ENCODE measurements around the gene BMP15.

Gene BMP15

DNA sequence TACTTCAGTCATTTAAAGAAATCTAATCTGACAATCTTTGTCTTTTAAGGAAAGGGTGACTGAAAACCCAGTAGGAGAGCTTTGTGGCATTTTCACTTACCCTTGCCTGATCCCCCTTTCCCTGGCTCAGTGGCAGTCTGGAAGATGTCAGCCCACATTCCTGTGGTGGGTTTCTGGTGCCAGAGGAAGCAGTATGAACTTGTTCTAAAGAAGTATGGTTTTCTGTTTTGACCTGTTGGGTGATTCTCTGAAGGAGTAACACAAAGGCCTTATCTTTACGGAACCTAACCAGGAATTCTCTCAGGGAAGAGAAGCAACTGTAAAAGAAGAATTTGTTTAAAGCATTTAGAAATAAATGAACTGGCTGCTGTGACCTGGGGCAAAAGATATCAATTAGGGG, 41.9 kb downstream of the BMP15 start:
- Histone ChIP-seq H3K4me3 (no peak overlapping the region), H3K36me3 (ENCODE audit: insufficient read depth, low read length) (no peaks in the 10 kb centered on the region), H3K9ac (ENCODE audit: insufficient read length) (no peak overlapping the region), H3K9me3 (ENCODE audit: low read depth, low read length) (peaks cover 8% of the 10 kb centered on the region; the same call in 1 of the 2 replicates), H3K27ac (no peak overlapping the region)
- no peak for DNase-seq (ENCODE audit: low read depth, low spot score)
- TF ChIP-seq FOXP2 (optimal IDR thresholded peaks at IDR 0.05; ENCODE audit: control extremely low read depth, extremely low read length, insufficient read depth) (no peak), EZH2 (IDR thresholded peaks at IDR 0.05) (no peak), POLR2AphosphoS5 (IDR thresholded peaks at IDR 0.05; ENCODE audit: borderline replicate concordance, low read depth, low read length) (no peak)

DNA sequence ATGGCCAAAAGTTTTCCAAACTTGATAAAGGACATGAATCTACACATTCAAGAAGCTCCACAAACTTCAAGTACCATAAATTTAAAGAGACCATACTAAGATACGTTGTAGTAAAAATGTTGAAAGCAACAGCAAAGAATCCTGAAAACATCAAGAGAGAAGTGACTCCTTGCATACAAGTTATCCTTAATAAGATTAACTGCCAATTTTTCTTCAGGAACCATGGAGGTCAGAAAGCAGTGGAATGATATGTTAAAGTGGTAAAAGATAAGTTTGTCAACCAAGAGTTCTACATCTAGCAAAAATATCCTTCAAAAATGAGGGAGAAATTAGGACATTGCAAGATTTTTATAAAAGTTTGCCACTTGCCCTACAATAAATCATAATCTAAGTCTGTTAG, 43.3 kb downstream of the BMP15 start:
- TF ChIP-seq POLR2AphosphoS5 (IDR thresholded peaks at IDR 0.05; ENCODE audit: borderline replicate concordance, low read depth, low read length) (no peak), EZH2 (IDR thresholded peaks at IDR 0.05) (no peak)
- H3K9ac ChIP-seq (ENCODE audit: insufficient read length) = no peak overlapping the region
- H3K27ac ChIP-seq = no peak overlapping the region
- H3K4me3 ChIP-seq = no peak overlapping the region
- peaks cover 8% of the 10 kb centered on the region; the same call in 1 of the 2 replicates for H3K9me3 ChIP-seq (ENCODE audit: low read depth, low read length)
- DNase-seq (ENCODE audit: low read depth, low spot score) = no peak
- no peaks in the 10 kb centered on the region for H3K36me3 ChIP-seq (ENCODE audit: insufficient read depth, low read length)

DNA sequence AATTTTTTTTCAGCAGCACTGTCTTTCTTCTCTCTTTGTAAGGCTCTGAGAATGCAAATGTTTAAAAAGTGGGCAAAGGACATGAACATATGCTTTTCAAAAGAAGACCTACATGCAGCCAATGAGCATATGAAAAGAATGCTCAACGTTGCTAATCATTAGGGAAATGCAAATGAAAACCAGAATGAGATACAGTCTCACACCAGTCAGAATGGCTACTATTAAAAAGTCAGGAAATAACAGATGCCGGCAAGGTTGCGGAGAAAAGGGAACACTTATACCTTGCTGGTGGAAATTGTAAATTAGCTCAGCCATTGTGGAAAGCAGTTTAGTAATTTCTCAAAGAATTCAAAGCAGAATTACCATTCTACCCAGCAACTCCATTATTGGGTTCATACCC, 51.6 kb downstream of the BMP15 start:
- Histone ChIP-seq H3K27ac (no peak overlapping the region), H3K36me3 (ENCODE audit: insufficient read depth, low read length) (no peaks in the 10 kb centered on the region), H3K9me3 (ENCODE audit: low read depth, low read length) (no peaks in the 10 kb centered on the region), H3K4me3 (no peak overlapping the region), H3K9ac (ENCODE audit: insufficient read length) (no peak overlapping the region)
- TF ChIP-seq EZH2 (IDR thresholded peaks at IDR 0.05) (no peak), POLR2AphosphoS5 (IDR thresholded peaks at IDR 0.05; ENCODE audit: borderline replicate concordance, low read depth, low read length) (no peak), FOXP2 (optimal IDR thresholded peaks at IDR 0.05; ENCODE audit: control extremely low read depth, extremely low read length, insufficient read depth) (no peak)
- DNase-seq (ENCODE audit: low read depth, low spot score) = no peak

DNA sequence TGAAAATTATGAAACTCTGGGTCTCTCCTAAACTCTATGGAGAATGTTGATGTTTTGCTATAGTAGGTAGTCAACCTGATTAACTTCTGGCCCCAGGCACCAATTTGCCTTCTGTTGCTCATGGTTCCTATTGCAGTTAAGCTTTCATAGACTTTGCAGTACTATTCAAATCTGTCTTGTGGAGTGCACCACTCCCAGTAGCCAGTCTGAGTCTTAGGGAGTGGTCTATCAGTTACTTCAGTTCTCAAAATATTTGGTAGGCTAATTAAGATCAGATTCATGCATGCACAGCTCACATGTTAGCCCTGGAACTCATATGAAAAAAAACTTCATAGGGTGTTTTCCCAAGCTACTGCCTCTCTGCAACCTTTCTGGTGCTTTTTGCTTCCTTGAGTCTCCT, 53.3 kb downstream of the BMP15 start:
- DNase-seq (ENCODE audit: low read depth, low spot score) = no peak
- Histone ChIP-seq H3K9me3 (ENCODE audit: low read depth, low read length) (no peaks in the 10 kb centered on the region), H3K27ac (no peak overlapping the region), H3K4me3 (no peak overlapping the region), H3K36me3 (ENCODE audit: insufficient read depth, low read length) (no peaks in the 10 kb centered on the region), H3K9ac (ENCODE audit: insufficient read length) (no peak overlapping the region)
- TF ChIP-seq EZH2 (IDR thresholded peaks at IDR 0.05) = no peak
- TF ChIP-seq FOXP2 (optimal IDR thresholded peaks at IDR 0.05; ENCODE audit: control extremely low read depth, extremely low read length, insufficient read depth) = no peak
- no peak for TF ChIP-seq POLR2AphosphoS5 (IDR thresholded peaks at IDR 0.05; ENCODE audit: borderline replicate concordance, low read depth, low read length)
